Activated naive CD4-positive, alpha-beta T cell treated with anti-CD3 and anti-CD28 coated beads, Interleukin-2, amount 50 U/mL, for 16 hours (primary cell): ENCODE results near the gene PGGHG.
"Not testable (repeated sequence)": the region's sequence is repeated elsewhere in the genome, so short reads cannot be mapped to it uniquely, and the experiment has no call there.

ENCODE experiments used
- DNase-seq: peaks from one replicate; pipeline ENCODE4 v3.0.0-alpha.2; 2020

Gene PGGHG

GRCh38 chr11:313787-314553 is 25.0 kb downstream of the PGGHG start, which contains the start of gene IFITM1:
Gene IFITM1, plus strand, starts transcription at chr11:314040. Its CDS starts 131 bp downstream, at chr11:314171.
- DNase-seq: peak; percentile 48

GRCh38 chr11:314554-314875 is 25.6 kb downstream of the PGGHG start:
- DNase-seq: not testable (repeated sequence)

- DNase-seq: no peak
Measured at GRCh38 chr11:315051-315481, 26.1 kb downstream of the PGGHG start.

GRCh38 chr11:315516-315994 is 26.6 kb downstream of the PGGHG start:
- no peak for DNase-seq

GRCh38 chr11:316031-316701 is 27.2 kb downstream of the PGGHG start:
- DNase-seq: no peak

GRCh38 chr11:316891-317301 is 28.0 kb downstream of the PGGHG start:
- DNase-seq: no peak

GRCh38 chr11:317668-318404 is 28.9 kb downstream of the PGGHG start:
- DNase-seq: not testable (repeated sequence)

- not testable (repeated sequence) for DNase-seq
Measured at GRCh38 chr11:318405-319120, 29.6 kb downstream of the PGGHG start.

- not testable (repeated sequence) for DNase-seq
Measured at GRCh38 chr11:319121-319887, 30.4 kb downstream of the PGGHG start.

- DNase-seq: not testable (repeated sequence)
Measured at GRCh38 chr11:319888-320273, 31.0 kb downstream of the PGGHG start.

GRCh38 chr11:324156-324555 is 35.2 kb downstream of the PGGHG start:
- no peak for DNase-seq

- DNase-seq: not testable (repeated sequence)
Measured at GRCh38 chr11:324593-325517, 35.9 kb downstream of the PGGHG start.

GRCh38 chr11:325796-326591 is 37.1 kb downstream of the PGGHG start:
- no peak for DNase-seq

GRCh38 chr11:326592-326841 is 37.6 kb downstream of the PGGHG start:
- DNase-seq: no peak

GRCh38 chr11:326842-327580 is 38.1 kb downstream of the PGGHG start:
- DNase-seq: no peak

- no peak for DNase-seq
Measured at GRCh38 chr11:327581-327923, 38.6 kb downstream of the PGGHG start.

GRCh38 chr11:328012-328411 is 39.1 kb downstream of the PGGHG start:
- no peak for DNase-seq

- DNase-seq: not testable (repeated sequence)
Measured at GRCh38 chr11:328516-329100, 39.7 kb downstream of the PGGHG start.

- no peak for DNase-seq
Measured at GRCh38 chr11:329886-330253, 40.9 kb downstream of the PGGHG start.
